Stimulated activated CD4-positive, alpha-beta T cell treated with anti-CD3 and anti-CD28 coated beads, Interleukin-12 subunit alpha, Interleukin-12 subunit beta, amount 100 ng/mL, for 4 hours (primary cell): ENCODE measurements around the gene PLD5.
"Not testable (repeated sequence)": the region's sequence is repeated elsewhere in the genome, so short reads cannot be mapped to it uniquely, and the experiment has no call there.

Experiments used
- DNase-seq: peaks from one replicate; pipeline ENCODE4 v3.0.0-alpha.2; 2020

The PLD5 gene

DNA sequence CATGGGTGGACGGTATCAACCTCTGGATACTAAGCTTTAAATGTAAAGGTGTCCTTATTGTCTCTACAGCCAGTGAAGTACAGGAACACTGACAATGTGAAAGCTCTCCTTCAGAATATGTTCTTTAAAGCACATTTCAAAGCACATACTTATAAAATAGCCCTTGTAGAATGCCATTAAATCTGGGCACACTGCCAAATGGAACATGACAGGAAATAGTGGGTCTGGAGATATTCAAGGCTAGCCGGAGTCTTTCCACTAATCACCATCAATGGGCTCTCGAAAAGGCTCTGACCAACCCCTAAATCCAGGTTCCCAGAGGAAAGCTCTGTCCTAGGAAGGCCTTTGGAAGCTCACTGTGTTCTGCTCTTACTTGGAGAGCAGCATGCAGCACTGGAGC lies 46.6 kb downstream of the PLD5 start:
- no peak for DNase-seq

DNA sequence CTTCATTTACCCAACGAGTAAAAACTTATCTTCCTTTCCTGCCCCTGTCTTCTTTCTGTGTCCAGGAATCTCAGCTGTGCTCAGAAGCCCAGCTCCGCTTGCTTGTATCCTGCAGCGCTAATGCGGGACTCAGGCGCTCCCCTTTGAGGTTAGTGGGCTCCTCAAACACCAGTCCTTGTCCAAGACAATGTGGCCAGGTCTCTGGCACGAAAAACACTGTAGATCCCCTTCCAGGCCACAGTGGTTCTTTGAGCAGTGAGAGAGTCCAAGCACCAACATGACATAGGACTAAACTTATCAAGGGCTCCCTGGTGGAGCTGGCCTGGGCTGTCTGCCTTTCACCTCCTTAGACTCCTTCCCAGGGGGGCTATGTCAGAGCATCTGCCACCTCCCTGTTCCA lies 53.7 kb downstream of the PLD5 start:
- DNase-seq: no peak

GRCh38 chr1:242468784-242469183 lies 55.7 kb downstream of the PLD5 start:
- DNase-seq: no peak

DNA sequence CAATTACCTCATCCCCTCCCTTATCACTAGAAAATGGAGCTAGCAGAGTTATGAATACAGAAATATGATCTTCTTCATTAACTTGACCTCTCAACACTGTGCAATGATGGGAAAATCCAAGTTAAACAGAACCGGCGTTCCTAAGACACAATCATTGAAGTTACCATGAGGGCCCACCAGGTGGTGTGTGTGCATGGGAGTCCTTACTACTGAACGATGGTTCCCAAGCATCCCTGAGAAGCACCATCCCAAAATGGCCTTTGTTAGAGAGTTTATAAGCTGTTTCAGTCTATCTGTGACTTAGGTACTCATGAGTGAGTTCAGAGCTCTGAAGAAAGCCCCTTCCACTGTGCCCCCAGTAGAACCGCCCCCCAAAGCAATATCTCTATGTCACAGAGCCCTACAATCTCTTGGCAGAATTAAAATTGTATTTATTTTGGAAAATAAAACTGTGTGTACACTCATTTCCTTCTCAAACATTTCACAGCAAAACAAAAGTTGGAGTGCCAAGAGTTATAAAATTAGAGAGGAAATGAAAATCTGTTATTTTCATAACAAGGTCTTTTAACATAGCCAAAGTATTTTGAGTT lies 56.8 kb downstream of the PLD5 start:
- peak; percentile 2 for DNase-seq

- no peak for DNase-seq
Measured at GRCh38 chr1:242462867-242463266, 61.6 kb downstream of the PLD5 start.

DNA sequence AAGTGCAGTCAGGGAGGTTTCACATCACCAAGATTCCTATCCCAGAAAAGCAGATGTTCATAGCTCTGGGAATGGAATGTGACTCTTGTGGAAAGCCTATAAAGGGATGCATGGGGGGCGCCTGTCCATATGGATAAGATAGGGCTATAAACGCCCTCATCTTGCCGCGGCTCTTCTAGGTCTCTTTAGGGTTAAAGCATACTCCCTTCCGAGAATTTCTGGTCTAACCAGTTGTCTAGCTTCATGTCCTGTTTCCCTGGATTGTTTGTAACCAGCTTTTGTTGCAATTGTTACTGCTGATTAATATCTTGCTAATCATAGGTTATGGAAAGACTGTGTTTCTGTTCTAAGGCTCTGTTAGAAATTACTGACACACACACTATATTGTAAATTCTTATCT lies 64.8 kb downstream of the PLD5 start:
- DNase-seq: not testable (repeated sequence)

DNA sequence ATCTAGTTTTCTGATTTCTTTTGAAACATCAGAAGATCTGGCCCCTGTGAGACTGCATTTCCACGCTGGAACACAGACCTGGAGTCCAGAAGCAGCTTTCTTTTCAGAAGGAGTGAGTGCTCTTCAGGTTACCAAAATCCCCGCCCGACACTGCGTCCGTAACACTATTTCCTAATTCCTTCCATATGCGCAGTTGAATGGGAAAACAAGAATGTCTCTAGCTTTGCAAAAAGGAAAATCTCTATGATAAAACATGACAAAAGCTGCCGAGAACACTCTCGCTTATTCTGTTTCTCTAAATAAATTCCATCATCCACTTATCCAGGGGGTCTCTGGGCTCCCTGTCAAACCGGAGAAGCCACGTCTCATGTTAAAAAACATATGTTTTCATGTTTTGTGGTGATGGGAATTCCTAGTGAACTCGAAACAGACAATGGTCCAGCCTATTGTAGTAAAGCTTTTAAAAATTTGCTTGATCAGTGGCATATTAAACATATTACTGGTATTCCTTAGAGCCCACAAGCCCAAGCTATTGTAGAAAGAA lies 67.7 kb downstream of the PLD5 start:
- DNase-seq: no peak

GRCh38 chr1:242455052-242455361 lies 69.5 kb downstream of the PLD5 start:
- DNase-seq: no peak

- no peak for DNase-seq
Measured at GRCh38 chr1:242454262-242455051, 70.0 kb downstream of the PLD5 start.

DNA sequence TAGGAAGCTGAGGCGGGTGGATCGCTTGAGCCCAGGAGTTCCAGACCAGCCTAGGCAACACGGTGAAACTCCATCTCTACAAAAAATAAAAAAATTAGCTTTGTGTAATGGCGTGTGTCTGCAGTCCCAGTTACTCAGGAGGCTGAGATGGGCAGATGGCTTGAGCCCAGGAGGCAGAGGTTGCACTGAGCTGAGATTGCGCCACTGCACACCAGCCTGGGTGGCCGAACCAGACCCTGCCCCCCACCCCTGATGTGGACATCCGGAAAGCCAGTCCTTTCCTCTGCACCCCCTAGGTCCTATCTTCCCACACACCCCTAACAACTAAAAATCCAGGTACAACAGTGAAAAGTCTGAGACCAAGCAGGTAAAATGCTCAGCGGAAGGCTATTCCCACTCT lies 71.9 kb downstream of the PLD5 start:
- no peak for DNase-seq

- no peak for DNase-seq
Measured at GRCh38 chr1:242449661-242450060, 74.8 kb downstream of the PLD5 start.

DNA sequence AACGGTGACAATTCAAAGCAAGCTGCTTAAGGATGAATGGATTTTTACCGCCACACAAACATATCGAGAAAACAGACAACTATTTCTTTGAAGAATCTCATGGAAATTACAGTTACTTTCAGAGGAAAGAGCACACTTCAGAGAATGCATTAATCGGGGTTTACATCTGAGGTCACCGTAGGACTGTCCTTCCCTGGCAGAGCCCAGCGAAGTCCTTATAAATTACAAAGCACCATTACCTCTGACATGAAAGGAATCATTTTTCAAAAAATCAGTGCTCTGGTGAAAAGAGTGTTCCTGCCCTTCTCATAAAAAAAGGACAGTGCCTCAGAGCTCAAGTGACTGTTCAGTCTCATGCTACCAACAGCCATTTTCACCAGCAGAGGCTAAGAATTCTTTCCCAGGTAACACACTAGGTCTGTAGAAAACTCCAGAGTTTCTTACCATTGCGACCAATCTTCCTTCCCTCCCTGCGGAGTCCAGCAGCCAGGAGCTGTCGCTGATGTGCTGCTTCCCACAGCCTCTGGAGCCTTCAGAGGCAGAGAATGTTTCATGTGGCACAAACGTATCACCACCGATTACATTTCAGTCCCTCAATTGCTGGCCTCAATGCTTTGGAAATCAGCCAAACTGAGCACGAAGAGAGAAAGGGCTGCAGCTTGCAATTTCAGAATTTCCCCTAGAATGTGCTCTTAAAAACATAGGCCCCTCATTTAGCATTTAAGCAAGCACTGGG lies 75.4 kb downstream of the PLD5 start:
- no peak for DNase-seq

DNA sequence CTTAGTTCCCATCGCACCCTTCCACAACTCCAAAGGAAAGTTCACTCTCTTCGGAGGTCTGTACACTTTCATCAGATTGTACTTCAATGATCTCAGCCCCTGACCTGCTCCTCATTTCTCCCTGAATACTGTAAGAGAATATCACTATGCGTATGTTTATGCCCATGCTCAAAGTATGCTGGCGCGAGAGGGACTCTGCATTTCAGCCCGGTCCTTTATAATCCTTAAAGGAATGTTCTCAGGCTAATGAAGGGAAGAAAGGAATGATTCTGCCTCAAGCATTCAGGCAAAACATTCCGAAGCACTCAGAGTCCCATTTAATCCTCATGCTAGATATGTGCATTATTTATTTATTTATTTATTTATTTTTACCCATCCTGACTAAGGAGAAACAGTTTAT lies 76.8 kb downstream of the PLD5 start:
- DNase-seq: no peak

- DNase-seq: no peak
Measured at GRCh38 chr1:242440757-242441156, 83.7 kb downstream of the PLD5 start.

DNA sequence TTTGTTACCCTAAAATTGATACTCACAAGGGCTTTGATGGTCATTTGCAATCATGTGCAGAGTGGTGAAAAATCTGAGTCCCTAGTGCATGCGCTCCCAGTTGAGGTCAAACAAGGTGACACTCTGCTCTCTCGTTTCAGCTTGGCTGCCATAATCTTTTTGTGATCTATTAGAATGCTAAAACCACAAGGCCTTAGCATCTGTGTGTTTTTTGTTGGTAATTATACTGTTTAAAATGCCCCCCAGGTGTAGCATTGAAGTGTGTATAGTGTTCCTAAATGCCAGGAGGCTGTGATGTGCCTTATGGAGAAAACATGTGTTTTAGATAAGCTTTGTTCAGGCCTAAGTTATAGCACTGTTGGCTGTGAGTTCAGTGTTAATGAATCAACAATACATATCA lies 89.3 kb downstream of the PLD5 start:
- DNase-seq: no peak

- no peak for DNase-seq
Measured at GRCh38 chr1:242432491-242433095, 91.9 kb downstream of the PLD5 start.

DNA sequence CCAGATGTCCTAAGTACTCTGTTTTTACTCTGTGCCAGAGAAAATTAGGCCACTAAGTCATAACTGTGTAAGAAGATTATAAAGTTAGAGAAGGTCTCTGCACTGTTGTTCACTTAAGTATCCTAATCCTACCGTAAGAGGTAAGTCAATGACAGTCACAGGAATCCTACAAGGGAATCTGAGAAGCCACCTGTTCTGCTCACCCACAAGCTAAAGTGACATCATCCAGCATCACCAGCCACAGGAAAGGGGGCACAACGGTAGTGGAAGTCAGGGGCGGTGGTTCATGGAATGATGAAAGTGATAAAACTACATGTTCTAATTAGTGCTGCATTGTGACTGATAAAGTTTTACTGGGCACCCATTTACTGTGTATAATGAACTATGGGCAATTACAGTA lies 92.7 kb downstream of the PLD5 start:
- no peak for DNase-seq

- no peak for DNase-seq
Measured at GRCh38 chr1:242430956-242431355, 93.5 kb downstream of the PLD5 start.

DNA sequence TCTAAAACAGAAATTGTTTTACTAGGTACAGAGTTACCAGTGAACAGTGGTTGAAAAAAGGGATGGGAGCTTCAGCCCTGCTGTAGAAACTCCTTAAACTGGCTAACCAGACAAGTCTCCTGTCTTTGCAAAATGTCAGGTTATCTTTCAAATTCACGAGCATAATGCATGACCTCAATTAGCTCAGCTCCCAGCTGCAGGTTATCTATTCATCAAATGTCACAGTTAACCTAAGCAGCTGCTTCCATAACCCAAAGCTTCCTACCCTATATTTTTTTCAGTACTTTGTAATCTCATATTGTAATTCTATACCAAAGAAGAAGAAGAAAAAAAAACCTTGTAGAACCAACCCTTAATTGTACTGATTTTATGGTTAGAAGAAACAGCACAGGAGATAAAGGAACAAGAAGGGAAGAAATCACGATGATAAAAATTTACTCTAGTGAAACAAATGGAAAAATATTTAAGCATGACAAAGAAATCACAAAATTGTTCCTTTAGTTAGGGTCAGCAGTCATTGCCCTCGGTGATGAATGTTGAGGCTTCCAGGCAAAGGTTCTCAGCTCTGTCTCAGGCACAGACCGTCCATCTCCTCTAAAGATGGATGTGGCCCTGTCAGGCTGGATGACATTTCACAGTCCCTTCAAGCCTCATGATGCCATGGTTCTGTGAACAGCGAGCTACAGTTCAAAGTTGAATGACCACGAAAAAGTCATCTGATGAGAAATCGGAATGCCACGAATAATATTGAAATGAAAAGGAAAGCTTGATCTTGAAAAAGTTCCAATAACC lies 95.9 kb downstream of the PLD5 start:
- no peak for DNase-seq

DNA sequence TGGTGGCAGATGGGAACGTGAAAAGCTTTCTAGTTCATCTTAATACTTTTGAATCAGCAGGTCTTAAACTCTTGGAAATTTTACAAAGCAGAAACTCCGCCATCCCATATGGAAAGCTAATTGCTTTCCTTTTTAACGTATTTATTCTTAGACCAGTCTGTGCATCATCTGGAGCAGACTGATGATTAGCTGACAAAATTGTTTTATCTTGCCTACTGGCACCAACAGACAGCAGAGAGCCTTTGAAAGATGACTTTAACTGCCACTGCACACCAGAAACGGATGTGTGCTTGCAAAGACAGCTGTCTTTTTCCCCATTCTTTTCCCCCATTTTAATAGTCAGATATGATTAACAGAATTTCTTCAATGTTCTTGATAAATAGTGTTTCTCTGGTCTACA lies 97.0 kb downstream of the PLD5 start:
- DNase-seq: no peak

DNA sequence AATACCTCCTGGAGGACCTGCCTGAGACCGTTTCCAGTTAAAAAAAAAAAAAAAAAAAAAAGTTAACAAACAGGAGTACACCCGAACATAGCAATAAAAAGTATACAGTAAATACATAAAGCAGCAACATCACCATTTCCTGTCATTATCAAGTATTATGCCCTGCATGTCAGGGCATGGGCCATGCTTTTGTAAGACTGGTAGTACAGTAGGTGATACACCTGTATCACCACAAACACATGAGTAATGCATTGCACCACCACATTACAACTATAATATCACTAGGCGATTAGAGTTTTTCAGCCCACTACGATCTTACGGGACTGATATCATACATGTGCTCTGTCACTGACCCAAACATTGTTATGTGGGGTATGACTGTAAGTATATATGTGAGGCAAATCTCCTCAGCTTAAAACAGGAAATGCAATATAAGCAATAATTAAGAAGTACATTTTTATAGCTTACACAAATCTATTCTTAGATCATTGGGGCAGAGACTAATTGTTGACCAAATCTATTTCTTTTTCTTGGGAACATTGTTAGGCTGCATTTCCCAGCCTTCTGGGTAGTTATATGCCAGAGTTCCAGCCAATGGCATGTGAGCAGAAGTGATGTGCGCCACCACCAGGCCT lies 98.1 kb downstream of the PLD5 start:
- DNase-seq: no peak

DNA sequence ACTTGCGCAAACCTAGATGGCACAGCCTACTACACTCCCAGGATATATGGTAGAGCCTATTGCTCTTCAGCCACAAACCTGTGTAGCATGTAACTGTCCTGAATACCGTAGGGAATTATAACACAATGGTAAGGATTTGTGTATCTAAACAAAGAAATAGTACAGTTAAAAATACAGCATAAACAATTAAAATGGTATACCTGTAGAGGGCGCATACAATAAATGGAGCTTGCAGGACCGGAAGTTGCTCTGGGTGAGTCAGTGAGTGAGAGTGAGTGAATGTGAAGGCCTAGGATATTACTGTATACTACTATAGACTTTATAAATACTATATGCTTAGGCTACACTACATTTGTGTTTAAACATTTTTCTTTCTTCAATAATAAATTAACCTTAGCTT lies 99.3 kb downstream of the PLD5 start:
- no peak for DNase-seq
